ENCODE results near the gene TSPO2.

Gene TSPO2

DNA sequence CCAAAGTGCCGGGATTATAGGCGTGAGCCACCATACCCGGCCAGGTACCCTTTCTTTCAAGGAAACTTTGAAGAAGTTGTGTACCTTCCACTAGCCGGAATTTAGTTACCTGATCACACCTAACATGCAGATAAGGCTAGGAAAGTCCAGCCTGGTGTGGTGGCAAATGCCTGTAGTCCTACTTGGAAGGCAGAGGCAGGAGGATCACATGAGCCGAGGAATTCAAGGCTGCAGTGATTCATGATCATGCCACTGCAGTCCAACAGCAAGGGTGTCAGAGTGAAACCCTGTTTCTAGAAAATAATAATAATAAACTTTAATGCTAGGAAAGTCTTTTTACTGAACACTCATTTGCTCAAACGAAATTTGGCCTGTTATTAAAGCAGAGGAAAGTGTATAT is 51.5 kb downstream of the TSPO2 start:
- no peak overlapping the region for H3K4me3 ChIP-seq (ENCODE audit: low read length)
- TF ChIP-seq, protein P1, sequence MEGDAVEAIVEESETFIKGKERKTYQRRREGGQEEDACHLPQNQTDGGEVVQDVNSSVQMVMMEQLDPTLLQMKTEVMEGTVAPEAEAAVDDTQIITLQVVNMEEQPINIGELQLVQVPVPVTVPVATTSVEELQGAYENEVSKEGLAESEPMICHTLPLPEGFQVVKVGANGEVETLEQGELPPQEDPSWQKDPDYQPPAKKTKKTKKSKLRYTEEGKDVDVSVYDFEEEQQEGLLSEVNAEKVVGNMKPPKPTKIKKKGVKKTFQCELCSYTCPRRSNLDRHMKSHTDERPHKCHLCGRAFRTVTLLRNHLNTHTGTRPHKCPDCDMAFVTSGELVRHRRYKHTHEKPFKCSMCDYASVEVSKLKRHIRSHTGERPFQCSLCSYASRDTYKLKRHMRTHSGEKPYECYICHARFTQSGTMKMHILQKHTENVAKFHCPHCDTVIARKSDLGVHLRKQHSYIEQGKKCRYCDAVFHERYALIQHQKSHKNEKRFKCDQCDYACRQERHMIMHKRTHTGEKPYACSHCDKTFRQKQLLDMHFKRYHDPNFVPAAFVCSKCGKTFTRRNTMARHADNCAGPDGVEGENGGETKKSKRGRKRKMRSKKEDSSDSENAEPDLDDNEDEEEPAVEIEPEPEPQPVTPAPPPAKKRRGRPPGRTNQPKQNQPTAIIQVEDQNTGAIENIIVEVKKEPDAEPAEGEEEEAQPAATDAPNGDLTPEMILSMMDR (conservative IDR thresholded peaks at IDR 0.05; ENCODE audit: low read length) = no peak
- DNase-seq (ENCODE audit: low read depth) = no peak

Data from AG10803 (cell line).